HG02970 (cell line): ENCODE data around the gene KDR.

Experiments
- ATAC-seq: cut with Tn5 transposase; IDR thresholded peaks from one replicate; pipeline ENCODE4 v1.9.1; 2021; ENCODE audit warnings: mild to moderate bottlenecking, moderate library complexity, moderate number of reproducible peaks; ENCODE audit not compliant: unreplicated experiment, low FRiP score

Gene KDR

GRCh38 chr4:55032788-55033187, 92.6 kb downstream of the KDR start:
- ATAC-seq, result no peak

- no peak for ATAC-seq
Measured at GRCh38 chr4:55032179-55032578, 93.2 kb downstream of the KDR start.

DNA sequence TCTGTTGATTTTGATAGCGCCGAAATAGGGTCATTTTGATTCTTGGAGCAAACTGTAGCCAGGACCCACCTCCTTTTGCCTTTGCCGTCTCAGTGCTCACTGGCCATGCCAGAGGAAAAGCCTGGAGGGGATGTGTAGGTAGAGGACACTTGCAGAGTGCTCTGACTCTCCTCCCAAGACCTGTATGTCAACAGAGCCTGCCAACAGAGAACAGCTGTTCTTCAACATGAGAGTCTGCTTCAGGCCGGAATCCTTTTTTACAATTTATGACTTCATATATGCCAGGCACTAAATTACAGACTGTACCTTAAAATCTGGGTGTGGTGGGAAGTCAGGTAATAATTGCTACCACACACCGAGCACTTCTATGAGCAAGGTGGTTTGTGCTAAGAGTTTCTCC, 94.2 kb downstream of the KDR start:
- no peak for ATAC-seq

- ATAC-seq, result no peak
Measured at GRCh38 chr4:55030589-55030988, 94.8 kb downstream of the KDR start.

DNA sequence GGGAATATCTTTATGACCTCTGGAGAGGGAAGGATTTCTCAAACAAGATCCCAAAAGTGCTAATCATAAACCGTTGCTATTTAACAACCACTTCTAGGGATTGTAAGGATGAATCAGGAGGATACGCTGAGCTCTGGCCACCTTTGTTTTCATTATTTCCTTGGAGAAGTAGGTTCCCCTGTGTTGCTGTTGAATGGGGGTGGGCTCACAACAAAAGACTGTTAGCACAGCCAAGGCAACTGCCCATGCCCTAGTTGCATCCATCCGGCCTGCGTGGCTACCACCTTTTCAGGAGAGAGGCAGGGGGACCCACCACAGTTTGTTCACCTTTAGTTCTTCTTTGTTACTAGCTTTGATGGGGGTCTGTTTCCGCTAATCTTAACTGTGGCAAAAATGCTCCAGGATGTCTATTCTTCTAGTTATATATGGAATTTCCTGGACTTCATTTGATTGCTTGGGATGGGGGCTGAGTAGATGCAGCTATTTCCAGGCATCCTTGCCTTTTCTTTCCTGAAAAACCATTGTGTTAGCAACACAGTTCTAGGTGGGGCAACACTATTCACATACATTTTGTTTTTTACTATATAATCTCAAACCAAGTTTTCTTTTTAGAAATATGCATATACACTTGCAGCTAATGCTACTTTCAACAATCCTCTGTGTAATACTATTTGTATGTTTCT, 95.4 kb downstream of the KDR start:
- ATAC-seq, result no peak

DNA sequence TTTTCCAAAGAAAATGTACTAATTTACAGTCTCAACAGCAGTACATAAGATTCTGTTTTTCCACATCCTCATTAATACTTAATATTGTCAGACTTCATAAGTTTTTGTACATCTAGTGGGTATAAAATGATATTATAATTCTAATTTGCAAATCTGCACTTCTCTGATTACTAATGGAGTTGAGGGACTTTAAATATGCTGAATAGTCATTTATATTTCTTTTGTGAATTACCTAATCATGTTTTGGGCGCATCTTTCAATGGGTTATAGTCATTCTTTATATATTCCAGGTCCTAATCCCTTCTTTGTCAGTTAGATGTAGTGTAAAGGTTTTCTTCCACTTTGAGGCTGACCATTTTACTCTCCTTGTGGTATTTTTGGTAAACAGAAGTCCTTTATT, 96.1 kb downstream of the KDR start:
- ATAC-seq, result no peak
